Neutrophil (primary cell): ENCODE results near the gene FYCO1.
A peak's percentile ranks its signal among the peaks of the same experiment; 100 is the strongest.

Experiments used
- H3K27ac ChIP-seq: fragments of 200-600 bp; sonication (generic); 2 replicates; pipeline ENCODE4 v1.5.1; 2016; ENCODE audit warnings: mild to moderate bottlenecking, moderate library complexity
- H3K27me3 ChIP-seq: fragments of 200-600 bp; sonication (generic); 2 replicates; pipeline ENCODE4 v1.6.0; 2016; ENCODE audit warnings: mild to moderate bottlenecking
- H3K36me3 ChIP-seq: fragments of 200-600 bp; sonication (generic); 2 replicates; pipeline ENCODE4 v1.5.1; 2017
- H3K4me1 ChIP-seq, 2 experiments: fragments of 200-600 bp in 1 of 2; sonication (generic) in 1 of 2; 1 replicate in 1 of 2; 2 replicates in 1 of 2; pipeline versions ENCODE4 v1.5.1 to v1.6.1; 2013 to 2016; ENCODE audit warnings: low read depth in 1 of 2, low read length in 1 of 2, mild to moderate bottlenecking in 1 of 2, moderate library complexity in 1 of 2; ENCODE audit not compliant: control insufficient read depth in 1 of 2, insufficient read depth in 1 of 2
- H3K4me3 ChIP-seq, 2 experiments: fragments of 200-600 bp in 1 of 2; sonication (generic) in 1 of 2; 1 replicate in 1 of 2; 2 replicates in 1 of 2; pipeline ENCODE4 v1.5.1; 2013 to 2016; ENCODE audit warnings: low read depth in 1 of 2, low read length in 1 of 2, mild to moderate bottlenecking in 1 of 2, moderate library complexity in 1 of 2
- H3K9me3 ChIP-seq: fragments of 200-600 bp; sonication (generic); 2 replicates; pipeline ENCODE4 v1.5.1; 2016
- TF ChIP-seq, protein P1 (sequence below): fragments of 200-600 bp; sonication (generic); IDR thresholded peaks from 2 replicates; pipeline ENCODE4 v1.5.1; 2016; ENCODE audit warnings: antibody characterized with exemption

Gene FYCO1

DNA sequence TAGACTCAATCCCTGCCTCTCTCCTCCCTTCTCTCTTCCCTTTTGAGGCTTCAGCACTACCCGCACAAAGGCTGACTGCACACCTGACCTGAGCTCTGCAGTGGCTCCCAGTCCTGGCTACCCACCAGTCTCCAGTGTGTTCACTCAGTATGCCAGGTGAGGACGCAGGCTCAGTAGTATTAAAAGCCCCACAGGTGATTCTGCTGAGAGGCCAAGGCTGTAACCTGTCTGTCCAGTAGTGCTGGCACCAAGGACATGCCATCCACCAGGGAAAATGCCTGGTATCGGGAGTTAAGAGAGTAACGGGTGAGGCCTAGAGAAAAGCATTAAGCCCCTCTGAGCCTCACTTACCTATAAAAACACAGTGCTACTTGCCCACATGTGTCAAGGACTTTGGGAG, 20.9 kb downstream of the FYCO1 start:
- no peaks in the 10 kb centered on the region for H3K9me3 ChIP-seq
- H3K4me1 ChIP-seq = peaks cover 40 to 41% of the 10 kb centered on the region in 2 experiments
- H3K4me3 ChIP-seq = no peak overlapping the region
- TF ChIP-seq, protein P1, sequence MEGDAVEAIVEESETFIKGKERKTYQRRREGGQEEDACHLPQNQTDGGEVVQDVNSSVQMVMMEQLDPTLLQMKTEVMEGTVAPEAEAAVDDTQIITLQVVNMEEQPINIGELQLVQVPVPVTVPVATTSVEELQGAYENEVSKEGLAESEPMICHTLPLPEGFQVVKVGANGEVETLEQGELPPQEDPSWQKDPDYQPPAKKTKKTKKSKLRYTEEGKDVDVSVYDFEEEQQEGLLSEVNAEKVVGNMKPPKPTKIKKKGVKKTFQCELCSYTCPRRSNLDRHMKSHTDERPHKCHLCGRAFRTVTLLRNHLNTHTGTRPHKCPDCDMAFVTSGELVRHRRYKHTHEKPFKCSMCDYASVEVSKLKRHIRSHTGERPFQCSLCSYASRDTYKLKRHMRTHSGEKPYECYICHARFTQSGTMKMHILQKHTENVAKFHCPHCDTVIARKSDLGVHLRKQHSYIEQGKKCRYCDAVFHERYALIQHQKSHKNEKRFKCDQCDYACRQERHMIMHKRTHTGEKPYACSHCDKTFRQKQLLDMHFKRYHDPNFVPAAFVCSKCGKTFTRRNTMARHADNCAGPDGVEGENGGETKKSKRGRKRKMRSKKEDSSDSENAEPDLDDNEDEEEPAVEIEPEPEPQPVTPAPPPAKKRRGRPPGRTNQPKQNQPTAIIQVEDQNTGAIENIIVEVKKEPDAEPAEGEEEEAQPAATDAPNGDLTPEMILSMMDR = no peak
- H3K36me3 ChIP-seq = no peaks in the 10 kb centered on the region
- H3K27ac ChIP-seq = no peak overlapping the region
- peaks cover 41% of the 10 kb centered on the region for H3K27me3 ChIP-seq

DNA sequence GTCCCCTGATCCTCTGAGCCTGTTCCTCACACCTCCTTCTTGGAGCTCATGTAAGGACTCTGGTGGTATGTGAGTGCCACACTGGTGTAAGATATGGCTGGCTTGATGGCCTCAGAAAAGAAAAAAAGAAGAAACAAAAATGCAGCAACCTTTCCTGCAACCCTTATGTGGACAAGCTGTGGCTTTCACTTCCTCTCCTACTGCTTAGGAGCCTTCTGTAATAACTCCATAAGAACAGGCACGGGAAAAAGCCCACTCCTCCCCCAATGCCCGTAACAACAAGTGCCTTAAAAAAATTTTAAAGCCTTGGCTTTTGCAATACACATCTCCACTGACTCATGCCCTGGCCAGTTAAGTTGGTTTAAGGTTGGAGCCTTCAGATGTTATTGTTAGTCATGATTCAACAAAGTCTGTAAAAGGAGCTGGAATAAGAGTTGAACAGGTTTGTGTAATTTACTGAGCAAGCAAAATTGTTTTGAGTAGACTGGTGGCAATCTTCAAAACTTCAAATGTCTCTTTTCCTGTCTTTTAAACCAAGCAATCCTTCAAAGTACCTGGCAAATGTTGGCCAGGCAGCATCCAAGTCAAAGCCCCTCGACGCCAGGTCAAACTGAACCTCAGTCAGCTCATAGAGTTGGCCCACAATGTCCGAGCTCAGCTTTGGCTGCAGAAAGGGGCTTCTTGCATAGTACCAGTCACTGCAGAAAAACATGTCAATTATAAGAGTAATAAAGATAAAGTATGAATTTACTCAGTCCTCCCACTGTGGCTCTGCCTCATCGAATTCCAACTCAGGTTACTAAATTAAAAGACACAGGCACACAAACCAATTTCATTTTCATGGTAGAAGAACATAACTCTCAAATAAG, 22.9 kb downstream of the FYCO1 start:
- H3K9me3 ChIP-seq = no peaks in the 10 kb centered on the region
- peaks cover 3% of the 10 kb centered on the region for H3K36me3 ChIP-seq
- peak overlapping the region; percentile 82 for H3K27ac ChIP-seq
- H3K4me1 ChIP-seq = peaks cover 24% of the 10 kb centered on the region in 2 experiments
- peaks cover 56% of the 10 kb centered on the region for H3K27me3 ChIP-seq
- peak overlapping the region; percentile 6 to 28 for H3K4me3 ChIP-seq
- TF ChIP-seq, protein P1 = no peak

DNA sequence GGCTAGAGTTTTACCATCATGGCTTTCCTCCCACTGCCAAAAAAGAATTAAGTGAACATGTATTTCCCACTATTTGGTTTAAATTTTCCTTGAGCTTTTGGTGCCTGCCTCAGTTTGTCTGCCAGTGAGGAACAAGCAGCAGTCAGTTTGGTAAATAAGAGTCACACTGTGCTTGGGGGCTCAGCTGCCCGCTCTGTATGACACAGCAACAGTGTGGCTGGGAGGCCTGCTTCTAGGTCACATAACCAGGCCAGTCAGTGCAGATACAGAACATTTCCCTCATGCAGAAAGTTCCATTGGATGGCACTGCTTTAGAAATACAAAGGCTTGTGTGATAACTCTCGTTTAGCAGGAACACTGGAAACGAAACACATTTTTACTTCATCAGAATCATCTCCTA, 25.7 kb downstream of the FYCO1 start:
- no peak overlapping the region for H3K4me3 ChIP-seq
- H3K36me3 ChIP-seq = peaks cover 15% of the 10 kb centered on the region
- H3K27ac ChIP-seq = no peak overlapping the region
- H3K9me3 ChIP-seq = no peaks in the 10 kb centered on the region
- TF ChIP-seq, protein P1 = no peak
- H3K27me3 ChIP-seq = peaks cover 57% of the 10 kb centered on the region
- H3K4me1 ChIP-seq = peaks cover 23 to 26% of the 10 kb centered on the region in 2 experiments

DNA sequence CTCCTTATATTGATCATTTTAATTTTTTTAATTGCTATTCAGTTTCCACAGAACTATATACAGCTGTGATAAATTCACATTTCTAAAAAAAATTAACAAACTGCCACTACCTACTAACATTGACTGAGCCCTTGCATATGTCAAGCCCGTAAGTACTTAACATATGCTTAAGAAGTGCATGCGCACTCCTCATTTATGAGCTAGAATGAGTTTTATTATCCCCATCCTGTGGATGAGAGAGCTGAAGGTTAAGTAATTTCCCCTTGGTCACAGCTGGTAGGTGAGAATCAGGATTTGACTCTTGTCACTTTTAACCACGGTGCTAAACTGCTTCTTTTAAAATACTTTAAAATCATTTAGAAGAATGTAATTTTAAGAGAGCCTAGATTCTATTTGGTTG, 26.5 kb downstream of the FYCO1 start:
- H3K9me3 ChIP-seq = no peaks in the 10 kb centered on the region

DNA sequence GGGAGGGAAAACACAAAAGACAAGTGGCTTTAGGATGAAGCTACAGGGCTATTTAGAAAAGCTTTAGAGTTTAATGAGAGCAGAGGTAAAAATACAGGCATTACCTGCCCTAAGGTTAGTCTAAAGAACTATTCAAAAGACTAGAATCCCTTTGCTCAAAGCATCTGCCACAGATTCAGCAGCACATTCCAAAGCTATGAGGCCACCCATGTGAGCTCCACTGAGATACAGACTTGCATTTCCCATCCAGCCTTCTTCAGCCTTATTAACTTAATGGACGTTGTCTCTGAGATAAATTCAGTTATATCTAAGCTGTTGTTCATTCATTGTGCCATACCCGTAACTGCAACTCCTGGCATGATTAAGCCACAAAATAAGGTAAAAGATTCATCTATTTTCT, 26.9 kb downstream of the FYCO1 start:
- Histone ChIP-seq H3K9me3 (no peaks in the 10 kb centered on the region), H3K4me1 (peaks cover 35 to 38% of the 10 kb centered on the region in 2 experiments), H3K27me3 (peaks cover 52% of the 10 kb centered on the region), H3K4me3 (no peak overlapping the region), H3K27ac (no peak overlapping the region), H3K36me3 (peaks cover 15% of the 10 kb centered on the region)
- TF ChIP-seq, protein P1 = no peak

More for the DNA sequence above, 26.5 kb downstream of the FYCO1 start:
- Histone ChIP-seq H3K4me1 (peaks cover 31 to 34% of the 10 kb centered on the region in 2 experiments), H3K27ac (no peak overlapping the region), H3K27me3 (peaks cover 52% of the 10 kb centered on the region), H3K4me3 (no peak overlapping the region), H3K36me3 (peaks cover 15% of the 10 kb centered on the region)
- TF ChIP-seq, protein P1 = no peak
